ENCODE data around the gene GUF1. TPM values are rescaled to one million over a fixed set of nuclear protein-coding genes. Genes with fewer than 3 reads are reported as not detected.

The GUF1 gene
- total RNA-seq, 2 experiments from 2014 or later: 16.7 to 21.1 TPM

DNA sequence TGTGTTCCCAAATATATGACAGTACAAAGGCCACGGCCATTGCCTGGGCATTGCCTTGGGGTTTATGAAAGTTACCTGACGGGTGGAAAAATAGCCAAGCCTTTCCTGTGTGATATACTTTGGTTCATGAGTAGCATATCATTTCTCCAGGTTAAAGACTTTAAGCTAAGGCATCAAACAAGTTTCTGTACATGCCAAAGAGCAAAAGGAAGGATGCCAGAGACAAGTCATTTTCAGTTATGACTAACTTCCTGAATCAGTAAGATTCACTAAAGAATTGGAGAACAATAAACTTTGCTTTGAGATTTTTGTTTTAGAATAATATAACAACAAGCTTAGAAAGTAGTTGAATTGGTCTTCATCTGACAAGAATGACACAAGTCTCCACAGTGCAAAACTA lies 9.7 kb upstream of the GUF1 start:
- no peak for DNase-seq
- no peaks in the 10 kb centered on the region for H3K9me3 Mint-ChIP-seq
- TF ChIP-seq, protein P1, sequence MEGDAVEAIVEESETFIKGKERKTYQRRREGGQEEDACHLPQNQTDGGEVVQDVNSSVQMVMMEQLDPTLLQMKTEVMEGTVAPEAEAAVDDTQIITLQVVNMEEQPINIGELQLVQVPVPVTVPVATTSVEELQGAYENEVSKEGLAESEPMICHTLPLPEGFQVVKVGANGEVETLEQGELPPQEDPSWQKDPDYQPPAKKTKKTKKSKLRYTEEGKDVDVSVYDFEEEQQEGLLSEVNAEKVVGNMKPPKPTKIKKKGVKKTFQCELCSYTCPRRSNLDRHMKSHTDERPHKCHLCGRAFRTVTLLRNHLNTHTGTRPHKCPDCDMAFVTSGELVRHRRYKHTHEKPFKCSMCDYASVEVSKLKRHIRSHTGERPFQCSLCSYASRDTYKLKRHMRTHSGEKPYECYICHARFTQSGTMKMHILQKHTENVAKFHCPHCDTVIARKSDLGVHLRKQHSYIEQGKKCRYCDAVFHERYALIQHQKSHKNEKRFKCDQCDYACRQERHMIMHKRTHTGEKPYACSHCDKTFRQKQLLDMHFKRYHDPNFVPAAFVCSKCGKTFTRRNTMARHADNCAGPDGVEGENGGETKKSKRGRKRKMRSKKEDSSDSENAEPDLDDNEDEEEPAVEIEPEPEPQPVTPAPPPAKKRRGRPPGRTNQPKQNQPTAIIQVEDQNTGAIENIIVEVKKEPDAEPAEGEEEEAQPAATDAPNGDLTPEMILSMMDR (IDR thresholded peaks at IDR 0.05): no peak
- ChIA-PET POLR2A (no interaction called here), CTCF (interaction anchor here (1.2 kb wide), 1 partner anchor 10 kb away, joined by 3 read pairs; the partner anchor contains the start of gene GUF1)
- no peaks in the 10 kb centered on the region for H3K36me3 ChIP-seq (ENCODE audit: insufficient read depth, low read length)
- H3K4me1 ChIP-seq (ENCODE audit: insufficient read depth, low read length): no peaks in the 10 kb centered on the region
- H3K36me3 Mint-ChIP-seq (ENCODE audit: low read depth): no peaks in the 10 kb centered on the region
- no peak overlapping the region for H3K4me3 ChIP-seq (ENCODE audit: low read length)
- peaks cover 0 to 4% of the 10 kb centered on the region in 2 experiments for H3K27me3 ChIP-seq (ENCODE audit: control insufficient read depth in 1 of 2, insufficient read depth in 2 of 2, low read length in 2 of 2)
- no peak overlapping the region for H3K27ac Mint-ChIP-seq
- no peak overlapping the region for H3K4me3 Mint-ChIP-seq
- ATAC-seq (ENCODE audit: poor library complexity): no peak
- peaks cover 15% of the 10 kb centered on the region for H3K27me3 Mint-ChIP-seq
- H3K27ac ChIP-seq (ENCODE audit: low read depth in 1 of 2, low read length in 2 of 2): no peak overlapping the region
- H3K9me3 ChIP-seq (ENCODE audit: control insufficient read depth in 1 of 2, insufficient read depth in 1 of 2, low read length in 2 of 2): no peaks in the 10 kb centered on the region
- H3K4me1 Mint-ChIP-seq (ENCODE audit: low read depth): no peaks in the 10 kb centered on the region
- intact Hi-C loops (cut with DNase I, micrococcal nuclease): no loop called here

DNA sequence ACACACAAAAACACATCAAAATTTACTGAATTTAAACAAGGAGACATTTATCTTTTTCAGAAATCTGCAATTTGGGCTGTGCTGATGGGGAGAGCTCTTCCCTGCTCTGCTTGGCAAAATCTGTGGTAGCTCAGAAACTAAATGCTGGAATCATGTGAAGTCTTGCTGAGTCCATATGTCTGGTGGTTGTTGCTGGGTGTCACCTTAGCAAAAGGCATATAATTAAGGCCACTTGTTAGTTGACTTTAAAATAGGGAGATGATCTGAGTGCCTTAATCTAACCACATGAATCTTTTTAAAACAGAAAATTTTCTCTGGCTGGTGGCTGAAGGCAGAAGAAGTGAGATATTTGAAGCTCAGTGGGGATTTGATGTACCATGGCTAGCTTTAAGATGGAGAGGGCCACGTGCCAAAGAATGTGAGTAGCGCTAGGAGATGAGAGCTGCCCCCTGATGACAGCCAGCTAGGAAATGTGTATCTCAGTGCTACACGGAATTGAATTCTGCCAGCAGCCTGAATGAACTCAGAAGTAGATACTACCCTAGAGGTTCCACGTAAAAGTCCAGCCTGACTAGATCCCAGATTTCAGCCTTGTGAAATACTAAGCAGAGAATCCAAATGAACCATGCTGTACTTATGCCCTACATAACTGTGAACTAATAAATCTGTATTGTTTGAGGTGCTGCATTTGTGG lies 7.6 kb upstream of the GUF1 start:
- H3K36me3 Mint-ChIP-seq (ENCODE audit: low read depth): no peaks in the 10 kb centered on the region
- no peak for DNase-seq
- no peaks in the 10 kb centered on the region for H3K4me1 ChIP-seq (ENCODE audit: insufficient read depth, low read length)
- no peak overlapping the region for H3K27ac Mint-ChIP-seq
- no peaks in the 10 kb centered on the region for H3K9me3 ChIP-seq (ENCODE audit: control insufficient read depth in 1 of 2, insufficient read depth in 1 of 2, low read length in 2 of 2)
- ChIA-PET POLR2A (no interaction called here), CTCF (no interaction called here)
- ATAC-seq (ENCODE audit: poor library complexity): no peak
- H3K9me3 Mint-ChIP-seq: no peaks in the 10 kb centered on the region
- no peaks in the 10 kb centered on the region for H3K4me1 Mint-ChIP-seq (ENCODE audit: low read depth)
- intact Hi-C loops (cut with DNase I, micrococcal nuclease): no loop called here
- H3K27ac ChIP-seq (ENCODE audit: low read depth in 1 of 2, low read length in 2 of 2): no peak overlapping the region
- no peak overlapping the region for H3K4me3 Mint-ChIP-seq
- peaks cover 15% of the 10 kb centered on the region for H3K27me3 Mint-ChIP-seq
- TF ChIP-seq, protein P1 (IDR thresholded peaks at IDR 0.05): no peak
- peaks cover 0 to 4% of the 10 kb centered on the region in 2 experiments for H3K27me3 ChIP-seq (ENCODE audit: control insufficient read depth in 1 of 2, insufficient read depth in 2 of 2, low read length in 2 of 2)
- no peak overlapping the region for H3K4me3 ChIP-seq (ENCODE audit: low read length)
- H3K36me3 ChIP-seq (ENCODE audit: insufficient read depth, low read length): no peaks in the 10 kb centered on the region

DNA sequence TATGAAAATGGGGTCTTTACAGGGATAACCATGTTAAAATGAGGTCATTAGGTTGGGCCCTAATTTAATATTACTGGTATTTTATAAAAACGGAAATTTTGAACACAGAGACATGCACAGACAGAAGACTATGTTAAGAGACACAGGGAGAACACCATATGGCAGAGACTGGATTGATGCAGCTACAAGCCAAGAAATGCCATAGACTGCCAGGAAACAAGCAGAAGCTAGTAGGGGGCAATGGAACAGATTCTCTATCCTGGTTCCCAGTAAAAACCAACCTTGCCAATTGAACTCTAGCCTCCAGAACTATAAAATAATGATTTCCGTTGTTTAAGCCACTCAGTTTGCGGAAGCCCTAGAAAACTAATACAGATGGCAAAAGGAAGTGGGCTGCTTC lies 6.6 kb upstream of the GUF1 start:
- Histone ChIP-seq H3K4me3 (ENCODE audit: low read length) (no peak overlapping the region), H3K27me3 (ENCODE audit: control insufficient read depth in 1 of 2, insufficient read depth in 2 of 2, low read length in 2 of 2) (peaks cover 0 to 4% of the 10 kb centered on the region in 2 experiments), H3K4me1 (ENCODE audit: insufficient read depth, low read length) (no peaks in the 10 kb centered on the region), H3K36me3 (ENCODE audit: insufficient read depth, low read length) (no peaks in the 10 kb centered on the region), H3K9me3 (ENCODE audit: control insufficient read depth in 1 of 2, insufficient read depth in 1 of 2, low read length in 2 of 2) (no peaks in the 10 kb centered on the region), H3K27ac (ENCODE audit: low read depth in 1 of 2, low read length in 2 of 2) (no peak overlapping the region)
- intact Hi-C loops (cut with DNase I, micrococcal nuclease): no loop called here
- Mint-ChIP-seq H3K36me3 (ENCODE audit: low read depth) (no peaks in the 10 kb centered on the region), H3K27ac (no peak overlapping the region), H3K4me3 (no peak overlapping the region), H3K9me3 (no peaks in the 10 kb centered on the region), H3K27me3 (peaks cover 15% of the 10 kb centered on the region), H3K4me1 (ENCODE audit: low read depth) (no peaks in the 10 kb centered on the region)
- POLR2A ChIA-PET: no interaction called here
- DNase-seq (no peak), ATAC-seq (ENCODE audit: poor library complexity) (no peak)
- CTCF ChIA-PET: no interaction called here
- TF ChIP-seq, protein P1 (IDR thresholded peaks at IDR 0.05): no peak
